Smooth muscle cell (in vitro differentiated cells): ENCODE data around the gene VAMP8. TPM values are rescaled to one million over a fixed set of nuclear protein-coding genes. Genes with fewer than 3 reads are reported as not detected.
A peak's percentile ranks its signal among the peaks of the same experiment; 100 is the strongest.
"Not testable (repeated sequence)": the region's sequence is repeated elsewhere in the genome, so short reads cannot be mapped to it uniquely, and the experiment has no call there.

Experiments
- DNase-seq: peaks from one replicate; lab custom pipeline; 2025; ENCODE audit not compliant: unreplicated experiment; lab: John Stamatoyannopoulos, UW
- H2AFZ ChIP-seq: fragments of 200-600 bp; sonication (generic); 2 replicates; pipeline ENCODE4 v1.6.0; 2016; ENCODE audit warnings: antibody characterized with exemption, low read depth, mild to moderate bottlenecking
- H3F3A ChIP-seq: fragments of 200-600 bp; sonication (generic); 2 replicates; pipeline ENCODE4 v1.6.0; 2017; ENCODE audit warnings: antibody characterized with exemption, low read depth
- H3K27ac ChIP-seq: fragments of 200-600 bp; sonication (generic); 2 replicates; pipeline ENCODE4 v1.5.1; 2016; ENCODE audit warnings: low read depth, mild to moderate bottlenecking
- H3K27me3 ChIP-seq: fragments of 200-600 bp; sonication (generic); 2 replicates; pipeline ENCODE4 v1.6.1; 2016; ENCODE audit warnings: low read depth, mild to moderate bottlenecking
- H3K36me3 ChIP-seq: fragments of 200-600 bp; sonication (generic); 2 replicates; pipeline ENCODE4 v1.5.1; 2016; ENCODE audit warnings: low read depth
- H3K4me1 ChIP-seq: fragments of 200-600 bp; sonication (generic); 2 replicates; pipeline ENCODE4 v1.5.1; 2016; ENCODE audit warnings: low read depth
- H3K4me2 ChIP-seq: fragments of 200-600 bp; sonication (generic); 2 replicates; pipeline ENCODE4 v1.6.0; 2016; ENCODE audit warnings: mild to moderate bottlenecking
- H3K4me3 ChIP-seq: fragments of 200-600 bp; sonication (generic); 2 replicates; pipeline ENCODE4 v1.5.1; 2016; ENCODE audit warnings: mild to moderate bottlenecking
- H3K79me2 ChIP-seq: fragments of 200-600 bp; sonication (generic); 2 replicates; pipeline ENCODE4 v1.6.0; 2016; ENCODE audit warnings: low read depth, mild to moderate bottlenecking
- H3K9ac ChIP-seq: fragments of 200-600 bp; sonication (generic); 2 replicates; pipeline ENCODE4 v1.6.0; 2016; ENCODE audit warnings: low read depth
- H3K9me3 ChIP-seq: fragments of 200-600 bp; sonication (generic); replicated peaks from 2 replicates; pipeline ENCODE4 v1.5.1; 2016; ENCODE audit warnings: low read depth
- H4K20me1 ChIP-seq: fragments of 200-600 bp; sonication (generic); 2 replicates; pipeline ENCODE4 v1.6.0; 2016; ENCODE audit warnings: low read depth
- CTCF ChIP-seq: fragments of 200-600 bp; sonication (generic); IDR thresholded peaks from 2 replicates; pipeline ENCODE4 v1.5.1; 2017; ENCODE audit warnings: borderline replicate concordance, mild to moderate bottlenecking, antibody characterized with exemption; ENCODE audit not compliant: insufficient read depth, poor library complexity, severe bottlenecking
- WGBS: methylation state at CpG from one replicate; pipeline ENCODE4 v1.1.7; 2016; ENCODE audit warnings: low lambda C conversion rate; 5-methylcytosine and 5-hydroxymethylcytosine counted together
- polyA plus RNA-seq: library from polyadenylated mRNA; unstranded; fragments of >200 nt; fragmentation: Nextera tagmentation; extraction: Ambion mirVana; gene quantifications from 2 replicates; pipeline ENCODE4 v1.2.1, GENCODE V29; 2016
- total RNA-seq: library from RNA; depleted of rRNA; stranded (reverse); fragments of >200 nt; gene quantifications from 2 replicates; pipeline ENCODE4 v1.2.3, GENCODE V29; 2014

The VAMP8 gene
- total and polyA plus RNA-seq, 2 experiments from 2014 or later, result 15.1 to 17.5 TPM

DNA sequence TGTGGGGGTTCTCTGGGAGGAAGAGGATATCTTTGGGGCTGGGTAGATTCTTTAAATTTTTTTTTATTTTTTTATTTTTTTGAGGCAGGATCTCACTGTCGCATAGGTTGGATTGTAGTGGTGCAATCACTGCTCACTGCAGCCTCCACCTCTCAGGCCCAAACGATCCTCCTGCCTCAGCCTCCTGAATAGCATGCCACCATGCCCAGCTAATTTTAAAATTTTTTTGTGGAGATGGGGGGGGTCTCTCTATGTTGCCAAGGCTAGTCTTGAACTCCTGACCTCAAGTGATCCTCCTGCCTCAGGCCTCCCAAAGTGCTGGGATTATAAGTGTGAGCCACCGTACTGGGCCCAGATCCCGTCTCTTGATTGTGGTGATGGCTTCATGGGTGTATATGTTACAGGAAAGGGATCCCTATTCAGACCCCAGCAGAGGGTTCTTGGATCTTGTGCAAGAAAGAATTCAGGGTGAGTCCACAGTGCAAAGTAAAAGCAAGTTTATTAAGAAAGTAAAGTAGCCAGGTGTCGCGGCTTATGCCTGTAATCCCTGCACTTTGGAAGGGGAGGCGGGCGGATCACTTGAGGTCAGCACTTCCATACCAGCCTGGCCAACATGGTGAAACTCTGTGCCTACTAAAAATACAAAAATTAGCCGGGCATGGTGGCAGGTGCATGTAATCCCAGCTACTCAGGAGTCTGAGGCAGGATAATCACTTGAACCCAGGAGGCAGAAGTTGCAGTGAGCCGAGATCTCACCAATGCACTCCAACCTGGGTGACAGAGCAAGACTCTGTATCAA, 36.5 kb downstream of the VAMP8 start:
- 95% methylated on average over 10 of the region's 10 CpGs for WGBS
- Histone ChIP-seq H4K20me1 (peaks cover 21% of the 10 kb centered on the region), H3K4me3 (no peak overlapping the region)

GRCh38 chr2:85614757-85615156, 37.4 kb downstream of the VAMP8 start:
- not testable (repeated sequence) for H3K36me3 ChIP-seq, H3K4me3 ChIP-seq, H3K9me3 ChIP-seq, H3K9ac ChIP-seq, H3K4me1 ChIP-seq, H3K4me2 ChIP-seq, H3K27ac ChIP-seq, H3K27me3 ChIP-seq, H2AFZ ChIP-seq, DNase-seq
- 96% methylated on average over 7 of the region's 7 CpGs for WGBS
- peaks cover 14% of the 10 kb centered on the region for H3F3A ChIP-seq
- H4K20me1 ChIP-seq, result peaks cover 19% of the 10 kb centered on the region
- peaks cover 53% of the 10 kb centered on the region for H3K79me2 ChIP-seq

More for the DNA sequence above, 36.5 kb downstream of the VAMP8 start:
- Histone ChIP-seq H3K9me3 (no peaks in the 10 kb centered on the region), H3K9ac (no peak overlapping the region), H3K4me1 (peaks cover 8% of the 10 kb centered on the region), H3K4me2 (no peak overlapping the region), H2AFZ (no peak overlapping the region), H3F3A (peaks cover 14% of the 10 kb centered on the region), H3K27ac (no peak overlapping the region), H3K36me3 (no peaks in the 10 kb centered on the region), H3K27me3 (no peaks in the 10 kb centered on the region), H3K79me2 (peaks cover 46% of the 10 kb centered on the region)
- no peak for DNase-seq
- TF ChIP-seq CTCF, result no peak

- peaks cover 14% of the 10 kb centered on the region for H3F3A ChIP-seq
- DNase-seq, result no peak
- peak overlapping the region; percentile 90 for H3K4me2 ChIP-seq
- H3K9ac ChIP-seq, result no peak overlapping the region
- peaks cover 52% of the 10 kb centered on the region for H3K79me2 ChIP-seq
- peaks cover 19% of the 10 kb centered on the region for H4K20me1 ChIP-seq
- H3K27me3 ChIP-seq, result no peaks in the 10 kb centered on the region
- TF ChIP-seq CTCF, result no peak
- 96% methylated on average over 17 of the region's 17 CpGs for WGBS
- peak overlapping the region; percentile 85 for H2AFZ ChIP-seq
- no peaks in the 10 kb centered on the region for H3K36me3 ChIP-seq
- H3K4me3 ChIP-seq, result peak overlapping the region; percentile 97
- H3K27ac ChIP-seq, result no peak overlapping the region
- no peaks in the 10 kb centered on the region for H3K9me3 ChIP-seq
- H3K4me1 ChIP-seq, result peaks cover 8% of the 10 kb centered on the region
Measured at GRCh38 chr2:85615413-85615728, 38.0 kb downstream of the VAMP8 start.

DNA sequence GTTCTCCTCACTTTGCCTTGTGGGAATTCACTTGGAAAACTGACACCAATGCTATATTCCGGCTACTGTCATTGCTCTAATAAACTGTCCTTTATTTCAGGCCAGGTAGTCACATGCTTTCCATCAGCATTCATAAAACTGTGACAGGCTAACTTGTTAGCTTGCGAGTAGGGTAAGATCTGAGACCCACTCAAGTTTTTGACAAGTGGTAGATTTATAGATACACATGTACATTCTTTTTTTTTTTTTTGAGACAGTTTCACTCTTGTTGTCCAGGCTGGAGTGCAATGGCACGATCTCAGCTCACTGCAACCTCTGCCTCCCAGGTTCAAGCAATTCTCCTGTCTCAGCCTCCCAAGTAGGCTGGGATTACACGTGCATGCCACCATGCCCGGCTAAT, 40.3 kb downstream of the VAMP8 start:
- H3K4me2 ChIP-seq, H3K27me3 ChIP-seq, H3K9ac ChIP-seq, H2AFZ ChIP-seq, H3K36me3 ChIP-seq, DNase-seq, H3K9me3 ChIP-seq, H3K4me3 ChIP-seq, H3K27ac ChIP-seq, H3F3A ChIP-seq, H3K4me1 ChIP-seq: not testable (repeated sequence)
- H3K79me2 ChIP-seq, result peaks cover 59% of the 10 kb centered on the region
- 94% methylated on average over 5 of the region's 5 CpGs for WGBS
- H4K20me1 ChIP-seq, result peaks cover 29% of the 10 kb centered on the region
